Mesodermal cell (in vitro differentiated cells): ENCODE data around the gene RBMS1.
"Not testable (repeated sequence)": the region's sequence is repeated elsewhere in the genome, so short reads cannot be mapped to it uniquely, and the experiment has no call there.

Experiments
- H3K27ac ChIP-seq: 2 replicates; pipeline ENCODE4 v1.7.0; 2013; ENCODE audit warnings: mild to moderate bottlenecking, low read depth, low read length, moderate library complexity; ENCODE audit not compliant: severe bottlenecking
- H3K36me3 ChIP-seq: 2 replicates; pipeline ENCODE4 v1.7.1; 2013; ENCODE audit warnings: mild to moderate bottlenecking, low read length, moderate library complexity; ENCODE audit not compliant: control insufficient read depth, insufficient read depth
- H3K4me1 ChIP-seq: one replicate; pipeline ENCODE4 v1.7.1; 2013; ENCODE audit warnings: mild to moderate bottlenecking, low read length; ENCODE audit not compliant: insufficient read depth, control insufficient read depth, poor library complexity, severe bottlenecking
- H3K4me3 ChIP-seq: 2 replicates; pipeline ENCODE4 v1.7.0; 2013; ENCODE audit warnings: low read length, control low read depth, mild to moderate bottlenecking; ENCODE audit not compliant: insufficient read depth, poor library complexity, severe bottlenecking; ENCODE audit errors: extremely low read depth
- H3K9me3 ChIP-seq: 2 replicates; pipeline ENCODE4 v1.7.1; 2013; ENCODE audit warnings: mild to moderate bottlenecking, low read length, moderate library complexity; ENCODE audit not compliant: control insufficient read depth
- WGBS, 2 experiments: methylation state at CpG; one replicate each; pipeline ENCODE4 v1.1.5; 2013; ENCODE audit warnings: missing lambda C conversion rate in 2 of 2; ENCODE audit not compliant: insufficient coverage in 2 of 2; 5-methylcytosine and 5-hydroxymethylcytosine counted together

RBMS1 gene

DNA sequence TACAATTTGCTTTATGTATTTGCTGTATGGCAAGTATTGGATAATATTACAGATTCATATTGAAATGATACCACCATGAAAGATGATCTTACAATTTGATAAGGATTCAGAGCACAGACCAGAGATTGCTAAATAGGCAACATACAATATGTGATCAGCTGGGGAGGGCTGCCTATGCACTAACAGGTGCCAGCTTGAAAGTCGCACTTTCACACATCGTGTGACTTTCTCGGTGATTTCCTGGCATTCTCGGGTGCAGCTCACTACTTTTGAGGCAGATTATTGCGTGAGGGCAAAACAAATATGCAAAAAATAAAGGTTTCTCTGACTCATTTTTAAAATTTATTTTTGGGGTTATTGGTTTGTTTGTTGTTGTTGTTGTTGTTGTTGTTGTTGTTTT, 36.0 kb downstream of the RBMS1 start:
- Histone ChIP-seq H3K9me3 (no peaks in the 10 kb centered on the region), H3K4me3 (no peak overlapping the region), H3K27ac (no peak overlapping the region), H3K4me1 (peaks cover 4% of the 10 kb centered on the region), H3K36me3 (peaks cover 27% of the 10 kb centered on the region)
- WGBS, 2 experiments = 91 to 97% methylated on average over 4 of the region's 5 CpGs

DNA sequence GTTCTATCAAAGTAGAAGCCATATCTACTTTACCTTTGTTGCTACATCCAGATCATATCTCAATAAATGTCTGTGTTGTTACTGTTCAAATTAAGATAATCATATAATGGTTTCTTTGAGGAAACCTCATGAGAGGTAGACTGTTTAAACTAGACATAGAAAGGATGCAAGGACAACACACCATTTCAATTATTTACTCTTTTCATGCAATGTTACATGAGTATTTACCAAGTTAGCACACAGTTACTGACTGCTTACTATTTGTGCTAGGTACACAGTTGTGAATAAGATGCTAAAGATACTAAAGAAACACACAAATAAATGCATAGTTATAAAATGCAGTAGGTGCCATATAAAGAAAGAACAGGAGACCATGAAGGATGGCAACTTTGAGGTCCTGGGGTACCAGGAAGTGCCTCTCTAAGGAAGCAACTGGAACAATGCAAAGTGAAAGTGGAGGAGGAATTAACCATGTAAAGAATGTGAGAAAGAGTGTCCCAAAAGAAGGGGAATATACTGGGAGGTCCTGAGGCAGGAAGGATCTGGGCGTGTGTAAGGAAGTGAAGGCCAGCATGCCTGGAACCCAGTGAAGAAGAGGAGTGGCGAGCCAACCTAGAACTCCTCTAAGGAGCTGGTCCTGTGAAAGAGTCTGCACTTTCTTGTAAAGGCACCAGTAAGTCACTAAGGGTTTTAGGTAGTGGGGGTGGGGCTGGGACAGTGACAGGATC, 39.4 kb downstream of the RBMS1 start:
- H3K9me3 ChIP-seq = no peaks in the 10 kb centered on the region
- H3K4me3 ChIP-seq = no peak overlapping the region
- H3K27ac ChIP-seq = no peak overlapping the region
- peaks cover 24% of the 10 kb centered on the region for H3K36me3 ChIP-seq
- WGBS, 2 experiments = 91 to 92% methylated on average over 2 of the region's 2 CpGs
- H3K4me1 ChIP-seq = peaks cover 4% of the 10 kb centered on the region

DNA sequence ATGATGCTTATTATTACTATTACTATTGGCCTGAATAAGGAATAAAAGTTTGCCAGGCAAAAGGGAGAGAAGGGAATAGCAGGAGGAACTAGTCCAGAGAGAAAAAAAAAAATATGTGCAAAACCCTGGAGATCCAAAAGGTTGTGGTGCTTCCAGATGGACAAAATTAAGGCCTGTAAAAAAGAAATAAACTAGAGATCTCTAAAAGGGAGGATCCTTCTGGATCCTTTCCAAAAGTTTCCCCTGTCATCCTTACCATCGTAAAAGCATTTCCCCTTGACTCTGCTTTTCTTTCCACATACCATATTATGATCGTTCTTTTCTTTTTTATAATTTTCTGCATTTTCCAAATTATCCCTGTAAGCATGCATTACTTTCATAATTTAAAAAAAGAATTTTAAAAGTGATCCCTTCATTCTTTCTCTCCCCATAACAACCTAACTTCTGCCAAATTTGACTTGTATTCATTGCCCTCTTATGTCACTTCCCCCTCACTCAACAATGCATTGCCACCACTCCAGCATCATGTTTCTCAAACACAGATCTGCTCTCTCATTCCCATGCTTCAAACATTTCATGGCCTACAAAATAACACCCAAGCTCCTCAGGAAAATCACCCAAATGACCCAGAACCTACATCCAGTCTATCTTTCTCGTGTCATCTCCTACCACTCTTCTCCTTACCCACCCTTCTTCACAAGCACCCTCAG, 40.3 kb downstream of the RBMS1 start:
- Histone ChIP-seq H3K4me1 (peaks cover 4% of the 10 kb centered on the region), H3K9me3 (no peaks in the 10 kb centered on the region), H3K4me3 (no peak overlapping the region), H3K27ac (no peak overlapping the region), H3K36me3 (peaks cover 20% of the 10 kb centered on the region)
- 100% methylated on average over 1 of the region's 3 CpGs for whole genome bisulfite sequencing, 2 experiments

DNA sequence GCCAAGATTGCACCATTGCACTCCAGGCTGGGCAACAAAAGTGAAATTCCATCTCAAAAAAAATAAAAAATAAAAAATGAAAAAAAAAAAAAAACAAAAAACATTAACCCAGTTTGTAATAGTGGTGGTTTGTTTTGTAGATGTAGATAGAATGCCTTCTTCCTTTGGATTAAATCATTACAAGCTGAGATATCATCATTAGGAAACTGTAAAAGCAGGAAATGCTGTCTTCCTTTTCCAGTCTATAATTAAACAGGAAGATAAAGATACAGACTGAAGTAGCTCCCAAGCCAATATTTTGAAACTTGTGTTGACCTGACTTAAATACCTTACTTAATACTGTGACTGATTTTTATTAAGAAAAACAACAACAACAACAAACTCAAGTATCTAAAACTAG, 43.1 kb downstream of the RBMS1 start:
- no peak overlapping the region for H3K4me3 ChIP-seq
- peaks cover 4% of the 10 kb centered on the region for H3K4me1 ChIP-seq
- H3K36me3 ChIP-seq = peaks cover 34% of the 10 kb centered on the region
- H3K27ac ChIP-seq = no peak overlapping the region
- H3K9me3 ChIP-seq = no peaks in the 10 kb centered on the region

DNA sequence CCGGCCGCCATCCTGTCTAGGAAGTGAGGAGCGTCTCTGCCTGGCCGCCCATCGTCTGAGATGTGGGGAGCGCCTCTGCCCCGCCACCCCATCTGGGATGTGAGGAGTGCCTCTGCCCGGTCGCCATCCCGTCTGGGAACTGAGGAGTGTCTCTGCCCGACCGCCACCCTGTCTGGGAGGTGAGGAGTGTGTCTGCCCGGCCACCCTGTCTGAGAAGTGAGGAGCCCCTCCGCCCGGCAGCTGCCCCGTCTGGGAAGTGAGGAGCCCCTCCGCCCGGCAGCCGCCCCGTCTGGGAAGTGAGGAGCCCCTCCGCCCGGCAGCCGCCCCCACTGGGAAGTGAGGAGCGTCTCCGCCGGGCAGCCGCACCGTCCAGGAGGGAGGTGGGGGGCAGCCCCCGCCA, 44.8 kb downstream of the RBMS1 start:
- H3K27ac ChIP-seq, H3K4me3 ChIP-seq, H3K9me3 ChIP-seq, H3K4me1 ChIP-seq: not testable (repeated sequence)
- peaks cover 37% of the 10 kb centered on the region for H3K36me3 ChIP-seq
- 98 to 100% methylated on average over 5 to 21 of the region's 29 CpGs for WGBS, 2 experiments

DNA sequence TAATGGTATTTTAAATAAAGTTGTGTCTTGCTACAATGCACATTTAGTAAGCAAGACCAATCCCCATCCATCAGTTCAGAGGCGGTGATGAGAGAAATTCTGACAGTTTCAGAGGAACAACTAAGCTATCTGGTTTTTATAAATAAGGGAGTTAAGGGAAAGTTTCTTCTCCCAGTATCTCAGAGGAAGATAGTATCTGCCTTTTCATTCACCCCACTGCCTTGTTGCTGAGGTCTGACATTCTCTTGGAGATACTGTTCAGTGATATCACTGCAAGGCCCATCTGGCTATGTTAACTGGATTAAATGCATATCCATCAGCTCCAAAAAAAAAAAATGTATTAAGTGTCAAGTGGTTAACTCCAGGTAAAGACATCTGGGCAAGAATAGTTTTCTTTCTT, 47.9 kb downstream of the RBMS1 start:
- Histone ChIP-seq H3K9me3 (peaks cover 14% of the 10 kb centered on the region), H3K27ac (no peak overlapping the region), H3K4me1 (no peaks in the 10 kb centered on the region), H3K4me3 (no peak overlapping the region), H3K36me3 (peaks cover 45% of the 10 kb centered on the region)
- no CpG with 5 or more reads among the region's 1 CpG for WGBS, 2 experiments

DNA sequence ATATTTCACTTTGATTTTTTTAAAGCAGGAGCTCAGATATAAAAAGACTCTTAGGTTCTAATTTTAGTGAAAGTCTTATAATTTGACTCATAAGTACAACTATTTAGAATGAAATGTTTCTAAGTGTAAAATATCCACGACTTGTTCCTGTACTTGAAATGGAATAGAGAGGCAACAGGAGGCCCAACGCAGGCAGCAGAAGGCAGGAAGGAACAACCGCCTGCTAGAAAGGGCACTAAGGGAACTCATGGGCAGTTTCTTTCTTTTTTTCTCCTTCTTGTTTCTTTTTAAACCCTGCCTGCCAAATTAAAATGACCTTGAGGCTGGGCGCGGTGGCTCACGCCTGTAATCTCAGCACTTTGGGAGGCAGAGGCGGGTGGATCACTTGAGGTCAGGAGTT, 51.0 kb downstream of the RBMS1 start:
- H3K27ac ChIP-seq = no peak overlapping the region
- H3K36me3 ChIP-seq = peaks cover 44% of the 10 kb centered on the region
- H3K4me3 ChIP-seq = no peak overlapping the region
- WGBS, 2 experiments = 85 to 97% methylated on average over 6 to 7 of the region's 7 CpGs
- H3K9me3 ChIP-seq = peaks cover 19% of the 10 kb centered on the region
- H3K4me1 ChIP-seq = no peaks in the 10 kb centered on the region

DNA sequence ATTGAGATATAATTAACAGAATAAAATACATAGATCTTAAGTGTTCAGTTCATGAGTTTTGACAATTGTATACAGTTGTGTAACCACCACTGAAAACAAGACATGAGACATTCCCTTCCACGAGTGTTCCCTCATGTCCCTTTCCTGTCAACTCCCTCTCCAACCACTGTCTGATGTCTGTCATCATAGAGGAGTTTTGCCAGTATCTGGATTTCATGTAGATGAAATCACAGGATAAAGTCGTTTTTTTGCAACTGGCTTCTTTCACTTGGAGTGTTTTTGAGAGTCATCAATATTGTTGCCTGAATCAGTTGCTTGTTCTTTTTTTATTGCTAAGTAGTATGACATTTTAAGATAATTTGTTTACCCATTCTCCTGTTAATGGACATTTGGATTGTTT, 52.7 kb downstream of the RBMS1 start:
- 100% methylated on average over 1 of the region's 2 CpGs; no CpG with 5 or more reads in 1 of the 2 experiments for WGBS, 2 experiments
- Histone ChIP-seq H3K4me1 (no peaks in the 10 kb centered on the region), H3K9me3 (peaks cover 19% of the 10 kb centered on the region), H3K4me3 (no peak overlapping the region), H3K36me3 (peaks cover 28% of the 10 kb centered on the region), H3K27ac (no peak overlapping the region)

DNA sequence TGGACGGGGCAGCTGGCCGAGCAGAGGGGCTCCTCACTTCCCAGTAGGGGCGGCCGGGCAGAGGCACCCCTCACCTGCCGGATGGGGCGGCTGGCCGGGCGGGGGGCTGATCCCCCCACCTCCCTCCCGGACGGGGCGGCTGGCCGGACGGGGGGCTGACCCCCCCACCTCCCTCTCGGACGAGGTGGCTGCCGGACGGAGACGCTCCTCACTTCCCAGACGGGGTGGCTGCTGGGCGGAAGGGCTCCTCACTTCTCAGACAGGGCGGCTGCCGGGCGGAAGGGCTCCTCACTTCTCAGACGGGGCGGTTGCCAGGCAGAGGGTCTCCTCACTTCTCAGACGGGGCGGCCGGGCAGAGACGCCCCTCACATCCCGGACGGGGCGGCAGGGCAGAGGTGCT, 54.6 kb downstream of the RBMS1 start:
- not testable (repeated sequence) for H3K27ac ChIP-seq, H3K4me3 ChIP-seq
- Histone ChIP-seq H3K36me3 (peaks cover 24% of the 10 kb centered on the region), H3K4me1 (peaks cover 11% of the 10 kb centered on the region), H3K9me3 (peaks cover 19% of the 10 kb centered on the region)
- 96 to 98% methylated on average over 7 to 8 of the region's 32 CpGs for WGBS, 2 experiments

DNA sequence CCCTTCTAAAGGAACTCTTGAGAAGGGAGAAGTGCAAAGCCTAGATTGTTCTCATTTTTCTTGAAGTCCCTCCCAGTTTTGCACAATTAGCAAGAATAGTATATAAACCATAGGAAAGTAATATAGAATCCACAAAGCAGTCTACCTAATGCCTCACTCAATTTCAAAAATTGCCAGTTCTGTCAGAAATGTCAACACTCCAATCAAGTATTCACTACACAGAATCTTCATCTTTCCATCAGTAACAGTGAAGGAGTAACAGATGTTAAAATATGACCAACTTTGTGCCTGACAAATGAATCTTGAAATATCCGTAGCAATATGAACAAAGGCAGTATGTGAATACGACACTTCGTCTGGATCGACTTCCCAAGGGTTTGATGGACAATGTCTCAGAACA, 56.3 kb downstream of the RBMS1 start:
- no peak overlapping the region for H3K27ac ChIP-seq
- H3K36me3 ChIP-seq = peaks cover 18% of the 10 kb centered on the region
- 100% methylated on average over 3 to 4 of the region's 4 CpGs for WGBS, 2 experiments
- no peak overlapping the region for H3K4me3 ChIP-seq
- H3K4me1 ChIP-seq = peaks cover 12% of the 10 kb centered on the region
- H3K9me3 ChIP-seq = peaks cover 11% of the 10 kb centered on the region

DNA sequence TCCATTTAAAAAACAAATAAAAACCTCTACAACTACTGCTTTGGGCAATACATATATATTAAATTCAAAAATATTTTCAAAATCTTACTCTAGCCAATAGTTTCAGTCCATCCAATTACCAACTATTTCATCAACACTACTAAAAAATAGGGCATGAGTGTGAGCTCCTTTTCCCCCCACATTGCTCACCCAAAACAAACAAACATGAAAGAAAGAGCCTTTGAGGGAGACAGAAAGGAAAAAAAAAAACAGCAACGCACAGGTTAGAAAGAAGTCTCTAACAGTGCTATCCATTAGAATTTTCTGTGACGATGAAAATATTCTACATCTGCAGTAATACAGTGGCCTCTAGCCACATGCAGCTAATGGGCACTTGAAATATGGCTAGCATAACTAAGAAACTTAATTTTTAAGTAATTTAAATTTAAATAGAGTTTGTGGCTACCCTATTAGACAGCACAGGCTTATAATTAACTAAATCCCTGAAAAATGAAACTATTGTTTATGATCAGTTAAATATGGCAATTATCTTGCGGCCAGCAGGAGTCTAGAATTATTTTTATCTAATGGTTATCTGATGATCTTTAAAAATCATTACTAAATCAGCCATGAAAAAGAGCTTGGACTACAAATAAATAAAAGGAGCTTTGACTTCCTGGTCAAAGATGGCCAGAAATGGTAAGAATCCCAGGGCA, 59.2 kb downstream of the RBMS1 start:
- WGBS, 2 experiments = no CpG with 5 or more reads among the region's 3 CpGs

More for the DNA sequence above, 59.2 kb downstream of the RBMS1 start:
- H3K27ac ChIP-seq = no peak overlapping the region
- peaks cover 13% of the 10 kb centered on the region for H3K4me1 ChIP-seq
- H3K36me3 ChIP-seq = peaks cover 24% of the 10 kb centered on the region
- H3K9me3 ChIP-seq = peaks cover 5% of the 10 kb centered on the region
- H3K4me3 ChIP-seq = no peak overlapping the region
